ENCODE measurements around the gene PDZRN4.

- TF ChIP-seq CTCF (IDR thresholded peaks at IDR 0.05): no peak
- no peak for TF ChIP-seq EP300 (IDR thresholded peaks at IDR 0.05)
- TF ChIP-seq POLR2A (IDR thresholded peaks at IDR 0.05): no peak
- TF ChIP-seq POLR2AphosphoS5 (IDR thresholded peaks at IDR 0.05): peak in 1 of 3 donors; percentile 31
Measured at GRCh38 chr12:41521872-41522379, 333.8 kb downstream of the PDZRN4 start.

All from stomach (tissue), 4 donors.